Fibroblast of lung (primary cell): ENCODE measurements around the gene GPR75.

Source experiments
- CTCF ChIP-seq, 2 donors: IDR thresholded peaks in 1 of 2; conservative IDR thresholded peaks in 1 of 2; 1 replicate in 1 of 2; 2 replicates in 1 of 2; pipeline ENCODE4 v1.5.1; 2011 to 2012; ENCODE audit warnings: low read length in 2 of 2, control low read depth in 1 of 2, inconsistent platforms in 1 of 2, low read depth in 1 of 2, mild to moderate bottlenecking in 1 of 2
- EZH2 ChIP-seq: IDR thresholded peaks from 2 replicates; pipeline ENCODE4 v1.5.1; 2012; ENCODE audit warnings: low read length, control low read depth, mild to moderate bottlenecking; ENCODE audit errors: missing control alignments

GRCh38 chr2:53903011-53903410, 43.2 kb upstream of the GPR75 start:
- no peak for TF ChIP-seq CTCF (conservative IDR thresholded peaks at IDR 0.05 in 1 of 2, IDR thresholded peaks at IDR 0.05 in 1 of 2; ENCODE audit: low read depth in 1 of 2, low read length in 2 of 2)
- no peak for TF ChIP-seq EZH2
